ENCODE data around the gene NKAIN4. TPM values are rescaled to one million over a fixed set of nuclear protein-coding genes. Genes with fewer than 3 reads are reported as not detected.

Gene NKAIN4
- total RNA-seq, 4 donors from 2014 or later, result not detected

GRCh38 chr20:63235399-63235983, 18.8 kb downstream of the NKAIN4 start, which contains the start of gene BIRC7:
Gene BIRC7 (plus strand): TSS chr20:63235905. CDS start chr20:63236097, 192 bp downstream.
- ATAC-seq (ENCODE audit: low FRiP score) (no peak), DNase-seq (ENCODE audit: low spot score) (no peak)
- TF ChIP-seq CTCF (IDR thresholded peaks at IDR 0.05), result no peak

- DNase-seq (ENCODE audit: low spot score) (no peak), ATAC-seq (ENCODE audit: low FRiP score) (no peak)
- no peak for TF ChIP-seq CTCF (IDR thresholded peaks at IDR 0.05)
These were observed 19.4 kb downstream of the NKAIN4 start for GRCh38 chr20:63234693-63235398.

GRCh38 chr20:63233924-63234323, 20.3 kb downstream of the NKAIN4 start:
- no peak for TF ChIP-seq CTCF (IDR thresholded peaks at IDR 0.05)
- no peak for ATAC-seq (ENCODE audit: low FRiP score)
- no peak for DNase-seq (ENCODE audit: low spot score)

GRCh38 chr20:63233061-63233344, 21.3 kb downstream of the NKAIN4 start:
- ATAC-seq (ENCODE audit: low FRiP score) (no peak), DNase-seq (ENCODE audit: low spot score) (no peak)
- no peak for TF ChIP-seq CTCF (IDR thresholded peaks at IDR 0.05)

GRCh38 chr20:63232235-63233060, 21.8 kb downstream of the NKAIN4 start:
- no peak for TF ChIP-seq CTCF (IDR thresholded peaks at IDR 0.05)
- no peak for ATAC-seq (ENCODE audit: low FRiP score)
- DNase-seq (ENCODE audit: low spot score), result no peak

DNA sequence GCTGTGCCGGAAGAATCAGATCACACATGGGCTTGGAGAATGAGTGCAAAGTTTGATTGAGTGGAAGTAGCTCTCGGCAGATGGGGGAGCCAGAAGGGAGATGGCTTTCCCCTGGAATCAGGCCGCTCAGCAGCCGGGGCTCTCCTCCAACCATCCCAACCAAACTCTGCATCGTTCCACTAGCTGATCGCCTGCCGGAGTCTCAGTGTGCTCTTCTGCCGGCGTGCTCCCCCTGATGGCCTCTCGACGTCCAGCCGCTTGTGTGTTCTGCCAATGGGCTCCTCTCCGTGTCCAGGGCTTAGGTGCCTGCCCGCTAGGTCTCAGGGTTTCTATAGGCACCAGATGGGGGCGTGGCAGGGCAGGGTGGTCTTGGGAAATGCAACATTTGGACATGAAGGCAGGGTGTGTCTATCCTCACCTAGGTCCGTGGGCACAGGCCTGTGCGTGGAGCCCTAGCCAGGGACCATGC, 23.4 kb downstream of the NKAIN4 start:
- TF ChIP-seq CTCF (IDR thresholded peaks at IDR 0.05), result no peak

More for the DNA sequence above, 23.4 kb downstream of the NKAIN4 start:
- DNase-seq (ENCODE audit: low spot score) (no peak), ATAC-seq (ENCODE audit: low FRiP score) (peak; percentile 58)

All from omental fat pad (tissue), 4 donors.